Muscle of leg (tissue), 11 donors: ENCODE measurements around the gene UGT3A1. TPM values are rescaled to one million over a fixed set of nuclear protein-coding genes. Genes with fewer than 3 reads are reported as not detected.

Experiments
- DNase-seq: peaks from one replicate; pipeline ENCODE4 v3.0.0; 2013
- H3K27ac ChIP-seq: one replicate; pipeline ENCODE4 v1.5.1; 2013; ENCODE audit warnings: mild to moderate bottlenecking, low read length, control low read depth
- H3K27me3 ChIP-seq: one replicate; pipeline ENCODE4 v1.6.1; 2013; ENCODE audit warnings: low read length; ENCODE audit not compliant: control insufficient read depth, insufficient read depth
- H3K36me3 ChIP-seq: one replicate; pipeline ENCODE4 v1.6.1; 2013; ENCODE audit warnings: low read length; ENCODE audit not compliant: control insufficient read depth, insufficient read depth
- H3K4me1 ChIP-seq: one replicate; pipeline ENCODE4 v1.6.1; 2013; ENCODE audit warnings: low read length; ENCODE audit not compliant: control insufficient read depth, insufficient read depth
- H3K4me3 ChIP-seq: one replicate; pipeline ENCODE4 v1.5.1; 2013; ENCODE audit warnings: low read length, control low read depth
- H3K9me3 ChIP-seq: replicated peaks from 2 replicates; pipeline ENCODE4 v1.6.1; 2013; ENCODE audit warnings: low read depth, low read length; ENCODE audit not compliant: control insufficient read depth
- WGBS: methylation state at CpG from one replicate; pipeline ENCODE4 v1.1.5; 2013; ENCODE audit warnings: missing lambda C conversion rate; ENCODE audit not compliant: insufficient coverage; 5-methylcytosine and 5-hydroxymethylcytosine counted together
- polyA plus RNA-seq, 8 donors: library from polyadenylated mRNA; unstranded; fragments of 120-200 nt; gene quantifications; one replicate each; pipeline versions ENCODE4 v1.2.1 to v1.2.3, GENCODE V29; 2013; ENCODE audit warnings: inconsistent platforms in 1 of 8, low replicate concordance in 1 of 8; ENCODE audit not compliant: insufficient read length in 8 of 8, insufficient read depth in 1 of 8
- total RNA-seq: library from RNA; stranded (reverse); fragments of 120-200 nt; gene quantifications from one replicate; pipeline ENCODE4 v1.2.4, GENCODE V29; 2013

The UGT3A1 gene
- total and polyA plus RNA-seq, 9 donors: 10.7 to 29.3 (median 20.2) TPM

DNA sequence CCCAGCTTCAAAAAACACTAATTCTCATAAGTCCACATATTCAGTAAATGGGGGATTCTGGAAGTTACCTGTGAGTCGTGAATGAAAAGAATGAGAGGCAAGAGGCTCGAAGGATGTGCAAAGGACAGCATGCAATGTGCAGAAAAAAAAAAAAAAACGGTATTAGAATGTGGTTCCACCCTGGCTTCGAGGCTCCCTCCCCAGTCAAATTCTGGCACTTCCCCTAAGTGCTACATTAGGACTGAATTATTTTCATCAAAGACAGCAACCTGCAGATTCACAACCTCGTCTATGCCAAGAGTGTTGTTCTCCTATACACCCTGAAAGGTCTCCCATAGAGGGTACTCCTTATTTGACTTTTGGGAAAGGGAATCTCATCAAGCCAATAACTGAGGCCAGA lies 69.3 kb downstream of the UGT3A1 start:
- peaks cover 24% of the 10 kb centered on the region for H3K27me3 ChIP-seq
- 60% methylated on average over 1 of the region's 5 CpGs for WGBS
- peaks cover 5% of the 10 kb centered on the region for H3K4me1 ChIP-seq

DNA sequence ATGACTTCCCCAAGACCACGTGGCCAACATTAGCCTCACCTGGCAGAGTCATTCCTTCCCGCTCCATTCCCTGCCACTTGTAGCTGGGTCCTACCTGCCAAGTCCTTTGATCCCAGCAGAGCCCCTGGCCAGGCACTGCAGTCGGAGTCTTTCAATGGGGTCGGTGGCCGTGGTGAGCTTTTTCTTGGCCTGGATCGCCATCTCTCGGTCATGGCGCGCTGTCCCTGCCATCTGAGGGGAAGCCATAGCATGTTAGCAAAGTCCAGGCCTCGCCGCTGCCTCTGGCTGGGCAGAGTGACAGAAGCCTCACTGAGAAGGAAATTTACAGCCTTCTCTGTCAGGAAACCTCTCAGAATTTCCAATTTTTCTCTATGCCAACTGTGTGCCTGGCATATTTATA lies 70.3 kb downstream of the UGT3A1 start:
- Histone ChIP-seq H3K27me3 (peaks cover 19% of the 10 kb centered on the region), H3K4me1 (peaks cover 5% of the 10 kb centered on the region), H3K27ac (no peak overlapping the region), H3K4me3 (no peak overlapping the region), H3K36me3 (no peaks in the 10 kb centered on the region), H3K9me3 (no peaks in the 10 kb centered on the region)
- DNase-seq: no peak
- WGBS: 63% methylated on average over 11 of the region's 11 CpGs

More for the DNA sequence above, 69.3 kb downstream of the UGT3A1 start:
- H3K4me3 ChIP-seq: no peak overlapping the region
- DNase-seq: no peak
- no peaks in the 10 kb centered on the region for H3K36me3 ChIP-seq
- no peaks in the 10 kb centered on the region for H3K9me3 ChIP-seq
- no peak overlapping the region for H3K27ac ChIP-seq

DNA sequence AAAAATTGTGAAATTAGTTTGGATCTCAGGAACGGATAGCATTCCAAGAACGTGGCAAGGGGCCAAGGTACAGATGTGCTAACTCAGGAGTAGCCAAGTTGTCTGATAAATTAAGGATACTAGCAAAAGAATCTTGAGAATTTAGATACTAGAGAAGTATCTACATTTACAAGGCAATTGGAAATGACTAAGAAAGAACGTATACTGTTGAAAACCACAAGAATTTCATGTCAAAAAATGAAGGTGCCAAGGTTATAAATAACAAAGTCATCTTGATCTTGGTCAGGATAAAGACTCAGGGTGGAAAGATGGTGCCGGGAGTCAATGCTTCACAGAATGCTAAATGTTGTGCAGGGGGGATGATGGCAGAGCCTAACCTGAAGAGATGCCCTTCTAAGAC lies 72.0 kb downstream of the UGT3A1 start:
- DNase-seq: peak; percentile 20
- Histone ChIP-seq H3K27me3 (peaks cover 9% of the 10 kb centered on the region), H3K4me3 (no peak overlapping the region), H3K4me1 (no peaks in the 10 kb centered on the region), H3K9me3 (no peaks in the 10 kb centered on the region), H3K27ac (no peak overlapping the region), H3K36me3 (no peaks in the 10 kb centered on the region)
- WGBS: 65% methylated on average over 2 of the region's 4 CpGs

DNA sequence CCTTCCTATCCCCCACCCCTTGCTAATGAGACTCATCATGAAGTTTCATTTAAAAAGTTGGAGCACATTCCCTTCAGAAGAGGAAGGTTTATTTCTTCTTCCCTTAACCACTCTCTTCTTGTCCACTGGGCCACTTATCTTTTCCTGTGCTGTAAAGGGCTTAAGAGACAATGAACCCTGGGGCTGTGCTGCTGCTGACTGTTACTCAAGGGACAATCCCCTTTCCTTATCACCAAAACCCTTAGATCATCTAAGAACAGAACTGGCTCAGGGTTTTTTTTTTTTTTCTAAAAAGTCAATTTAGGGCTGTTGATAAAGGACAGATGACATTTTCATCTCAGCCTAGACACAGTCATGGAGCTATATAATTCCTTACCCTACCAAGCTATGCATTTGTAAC lies 82.4 kb downstream of the UGT3A1 start:
- H3K27ac ChIP-seq: no peak overlapping the region
- H3K27me3 ChIP-seq: no peaks in the 10 kb centered on the region
- no peak for DNase-seq
- no peak overlapping the region for H3K4me3 ChIP-seq
- no peaks in the 10 kb centered on the region for H3K36me3 ChIP-seq
- no peaks in the 10 kb centered on the region for H3K4me1 ChIP-seq
- no peaks in the 10 kb centered on the region for H3K9me3 ChIP-seq

DNA sequence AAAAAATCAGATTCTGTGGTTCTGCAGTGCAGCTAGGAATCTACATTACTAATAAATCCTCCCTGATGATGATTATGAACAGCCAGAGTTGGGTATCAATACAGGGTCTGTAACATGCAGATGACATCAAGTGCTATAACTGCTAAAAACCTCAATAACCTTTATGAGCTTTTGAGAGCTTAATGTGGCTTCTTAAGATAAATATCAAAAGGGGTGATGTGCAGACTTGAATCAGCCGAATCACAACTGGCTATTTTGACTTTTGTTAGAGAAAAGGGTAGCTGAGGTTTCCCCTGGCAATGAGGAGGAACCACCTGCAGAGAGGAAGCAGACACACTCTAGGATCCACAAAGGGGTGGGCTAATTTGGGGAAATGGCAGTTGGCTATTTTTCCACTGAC lies 83.0 kb downstream of the UGT3A1 start:
- WGBS: no CpG with 5 or more reads among the region's 1 CpG

DNA sequence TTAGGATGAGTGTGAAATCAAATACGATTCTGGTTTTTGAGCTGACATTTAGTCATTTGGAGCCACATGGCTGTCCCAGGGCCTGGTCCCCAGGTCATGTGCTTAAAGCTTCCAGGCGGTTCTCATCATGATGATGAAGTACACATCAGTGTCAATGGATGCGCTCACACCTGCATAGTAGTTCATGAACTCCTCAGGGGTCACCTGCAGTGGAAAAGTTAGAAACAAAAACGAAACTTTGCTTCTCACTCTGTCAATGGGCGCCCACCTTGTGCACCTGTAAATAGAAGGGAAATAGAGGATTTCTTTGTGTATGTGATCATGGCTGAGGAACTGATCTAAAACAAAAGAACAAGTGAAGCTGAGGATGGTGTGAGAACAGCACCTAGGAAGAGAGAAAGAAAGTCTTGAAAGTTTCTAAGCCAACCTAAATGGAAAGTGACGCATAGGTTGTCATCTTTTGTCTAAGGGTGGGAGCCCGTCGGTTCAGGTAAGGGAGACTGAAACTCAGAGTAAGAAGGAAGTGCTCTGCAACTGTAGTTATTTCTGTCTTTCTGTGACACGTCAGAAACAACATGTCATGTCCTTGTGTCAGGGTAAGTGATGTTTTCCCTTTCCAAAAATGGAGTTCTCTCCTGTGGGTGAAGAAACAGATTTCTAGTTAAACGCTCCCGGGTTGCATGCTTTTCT lies 86.6 kb downstream of the UGT3A1 start:
- Histone ChIP-seq H3K4me1 (no peaks in the 10 kb centered on the region), H3K9me3 (no peaks in the 10 kb centered on the region), H3K4me3 (no peak overlapping the region), H3K27me3 (no peaks in the 10 kb centered on the region), H3K27ac (no peak overlapping the region), H3K36me3 (no peaks in the 10 kb centered on the region)
- no peak for DNase-seq
- WGBS: 94% methylated on average over 5 of the region's 11 CpGs

More for the DNA sequence above, 83.0 kb downstream of the UGT3A1 start:
- DNase-seq: no peak
- Histone ChIP-seq H3K9me3 (no peaks in the 10 kb centered on the region), H3K4me3 (no peak overlapping the region), H3K4me1 (no peaks in the 10 kb centered on the region), H3K36me3 (no peaks in the 10 kb centered on the region), H3K27ac (no peak overlapping the region), H3K27me3 (no peaks in the 10 kb centered on the region)

DNA sequence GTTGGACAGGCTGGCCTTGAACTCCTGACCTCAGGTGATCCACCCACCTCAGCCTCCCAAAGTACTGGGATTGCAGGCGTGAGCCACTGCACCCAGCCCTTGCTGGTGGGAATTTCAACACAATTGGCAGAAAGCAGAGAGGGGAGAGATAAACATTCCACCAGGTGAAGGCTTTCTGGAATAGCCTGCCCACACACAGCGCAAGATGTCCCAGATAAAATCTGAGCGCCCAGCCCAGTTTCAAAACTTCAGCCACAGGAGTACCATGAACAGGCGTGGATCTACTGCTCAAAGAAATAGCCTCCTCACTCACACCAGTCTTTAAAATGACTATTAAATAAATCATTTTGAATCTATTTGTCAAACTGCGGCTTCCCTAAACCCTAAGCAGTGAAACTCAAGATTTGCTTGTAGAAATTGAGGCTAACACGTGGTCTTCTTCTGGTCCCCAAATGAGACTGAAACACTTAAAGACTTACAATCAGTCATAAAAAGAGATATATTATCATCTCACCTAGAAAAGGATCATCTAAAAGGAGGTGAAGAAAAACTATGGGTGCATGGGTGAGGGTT lies 87.5 kb downstream of the UGT3A1 start:
- H3K27ac ChIP-seq: no peak overlapping the region
- WGBS: 100% methylated on average over 1 of the region's 6 CpGs
- DNase-seq: no peak
- no peaks in the 10 kb centered on the region for H3K9me3 ChIP-seq
- no peaks in the 10 kb centered on the region for H3K27me3 ChIP-seq
- H3K36me3 ChIP-seq: no peaks in the 10 kb centered on the region
- H3K4me3 ChIP-seq: no peak overlapping the region
- no peaks in the 10 kb centered on the region for H3K4me1 ChIP-seq

DNA sequence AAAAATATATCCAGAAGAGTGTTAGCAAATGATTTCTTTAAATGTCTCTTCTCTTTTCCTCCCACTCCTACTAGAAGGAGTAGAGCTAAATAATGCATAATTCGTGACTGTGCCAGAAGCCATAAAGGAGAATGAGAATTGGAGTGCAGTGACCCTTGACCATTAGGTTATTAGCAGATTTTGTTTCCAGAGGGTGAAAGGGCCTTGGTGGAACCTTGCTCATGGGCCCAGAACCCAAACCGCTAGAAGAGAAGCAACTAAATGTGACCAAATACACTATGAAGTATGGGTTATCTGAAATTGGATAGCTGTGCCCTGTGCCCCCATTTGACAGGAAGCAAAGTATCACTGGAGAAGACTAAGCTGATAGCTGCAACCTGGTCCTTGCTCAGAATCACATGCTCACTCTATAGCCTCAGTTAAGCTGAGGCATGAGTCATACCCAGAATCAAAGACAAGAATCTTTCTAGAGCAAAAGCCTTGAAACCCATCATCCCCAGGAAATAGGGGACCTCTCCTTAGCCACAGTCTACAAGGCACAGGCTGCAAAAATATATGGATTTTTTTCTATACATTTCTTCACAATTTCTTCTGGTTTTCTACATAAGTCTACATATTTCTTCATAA lies 89.0 kb downstream of the UGT3A1 start:
- Histone ChIP-seq H3K9me3 (no peaks in the 10 kb centered on the region), H3K4me1 (no peaks in the 10 kb centered on the region), H3K27ac (no peak overlapping the region), H3K4me3 (no peak overlapping the region), H3K36me3 (no peaks in the 10 kb centered on the region), H3K27me3 (no peaks in the 10 kb centered on the region)
- WGBS: no CpG with 5 or more reads among the region's 2 CpGs
- no peak for DNase-seq

Other genes with a start within 250 kb of the UGT3A1 start
- 0.22 TPM for gene IL7R, start 134.5 kb downstream of the UGT3A1 start, total RNA-seq
- 1 to 10 TPM in 7 of 8 donors, under 1 TPM in 1; 0.87 to 2.4 (median 1.7) TPM for gene IL7R, start 134.5 kb downstream of the UGT3A1 start, polyA plus RNA-seq
- gene CAPSL, start 52.8 kb downstream of the UGT3A1 start, total RNA-seq: not detected
- under 1 TPM in 1 of 8 donors, not detected in 7; 0.32 TPM for gene CAPSL, start 52.8 kb downstream of the UGT3A1 start, polyA plus RNA-seq
- 0.35 TPM for gene UGT3A2, start 75.5 kb upstream of the UGT3A1 start, total RNA-seq
- gene UGT3A2, start 75.5 kb upstream of the UGT3A1 start, polyA plus RNA-seq: under 1 TPM; 0.33 to 0.69 (median 0.51) TPM
- gene LMBRD2, start 160.5 kb upstream of the UGT3A1 start, total RNA-seq: 14.6 TPM
- gene LMBRD2, start 160.5 kb upstream of the UGT3A1 start, polyA plus RNA-seq: 10 to 100 TPM in 5 of 8 donors, 1 to 10 TPM in 3; 8.1 to 13.1 (median 10.8) TPM
- 52.5 TPM for gene SKP2, start 160.7 kb upstream of the UGT3A1 start, total RNA-seq
- 10 to 100 TPM; 44.9 to 76.6 (median 54.1) TPM for gene SKP2, start 160.7 kb upstream of the UGT3A1 start, polyA plus RNA-seq